Kidney (tissue), 14 donors: ENCODE measurements around the gene UGDH. TPM values are rescaled to one million over a fixed set of nuclear protein-coding genes. Genes with fewer than 3 reads are reported as not detected.

Experiments used
- DNase-seq, 5 donors: peaks; one replicate each; pipeline ENCODE4 v3.0.0-alpha.2; 2013 to 2020
- FAIRE-seq: peaks from 2 replicates; lab custom pipeline; 2012; peaks lifted over from hg19 to GRCh38; lab: Jason Lieb, UNC
- H3K27ac ChIP-seq, 2 donors: one replicate each; pipeline ENCODE4 v1.7.0; 2013; ENCODE audit warnings: low read depth in 2 of 2, low read length in 2 of 2, inconsistent platforms in 1 of 2
- H3K27me3 ChIP-seq: one replicate; pipeline ENCODE4 v1.7.1; 2013; ENCODE audit warnings: low read length, inconsistent platforms; ENCODE audit not compliant: control insufficient read depth, insufficient read depth
- H3K36me3 ChIP-seq, 3 donors: one replicate each; pipeline versions ENCODE4 v1.7.0 to v1.7.1; 2013; ENCODE audit warnings: low read length in 3 of 3, control low read depth in 1 of 3, inconsistent platforms in 1 of 3; ENCODE audit not compliant: insufficient read depth in 3 of 3, control insufficient read depth in 2 of 3
- H3K4me1 ChIP-seq, 3 donors: one replicate each; pipeline versions ENCODE4 v1.7.0 to v1.7.1; 2013; ENCODE audit warnings: low read length in 3 of 3, inconsistent platforms in 1 of 3, low read depth in 1 of 3; ENCODE audit not compliant: control insufficient read depth in 2 of 3, insufficient read depth in 2 of 3
- H3K4me3 ChIP-seq, 3 donors: one replicate each; pipeline versions ENCODE4 v1.7.0 to v1.8.1; 2013; ENCODE audit warnings: low read length in 3 of 3, control low read depth in 1 of 3, inconsistent platforms in 1 of 3
- H3K9ac ChIP-seq, 3 donors: one replicate each; pipeline versions ENCODE4 v1.7.0 to v1.7.1; 2013; ENCODE audit warnings: low read length in 3 of 3, control low read depth in 1 of 3, inconsistent platforms in 1 of 3
- H3K9me3 ChIP-seq, 3 donors: one replicate each; pipeline versions ENCODE4 v1.7.0 to v1.7.1; 2013; ENCODE audit warnings: low read length in 3 of 3, control low read depth in 1 of 3, inconsistent platforms in 1 of 3; ENCODE audit not compliant: control insufficient read depth in 2 of 3, insufficient read depth in 1 of 3
- CTCF ChIP-seq: IDR thresholded peaks from 3 replicates; pipeline ENCODE4 v1.5.1; 2012; ENCODE audit warnings: mild to moderate bottlenecking, moderate library complexity, borderline replicate concordance; ENCODE audit not compliant: insufficient read depth; ENCODE audit errors: extremely low read depth
- intact Hi-C: fragments of 100-400 bp; cut with DNase I; formaldehyde crosslinking; loops from one replicate; pipeline ENCODE4 v1.11.1; 2022
- polyA plus RNA-seq: library from polyadenylated mRNA; stranded (reverse); fragments of 350-450 nt; fragmentation: Illumina TruSeq; extraction: RNeasy Lipid Tissue Mini Kit (QIAGEN cat#74804); gene quantifications from one replicate; pipeline ENCODE4 v1.2.3, GENCODE V29; 2014; ENCODE audit warnings: low read depth, low replicate concordance; ENCODE audit not compliant: insufficient read depth
- total RNA-seq: library from RNA; stranded (reverse); fragmentation: NEBNext Ultra II Directional; extraction: Animal tissue kit (Norgen Biotek cat#: 25700); gene quantifications from one replicate; pipeline ENCODE4 v1.2.1, GENCODE V29; 2021
- donor health status: control.
- donor health status: control.
- donor health status: control.
- donor health status: control.
- donor health status: control.
- donor health status: DM: yes; HTN: yes; CAD: no.
- donor health status: Normal renal cell carcinoma (clear cell type).

Gene UGDH
- total and polyA plus RNA-seq, 2 donors from 2014 or later: 28.2 to 79.4 TPM

GRCh38 chr4:39490322-39490721 lies 36.9 kb downstream of the UGDH start:
- FAIRE-seq (no peak), DNase-seq (no peak)
- Histone ChIP-seq H3K27ac (no peak overlapping the region), H3K9me3 (no peaks in the 10 kb centered on the region), H3K27me3 (no peaks in the 10 kb centered on the region), H3K36me3 (no peaks in the 10 kb centered on the region), H3K4me3 (no peak overlapping the region), H3K9ac (no peak overlapping the region), H3K4me1 (no peaks in the 10 kb centered on the region)
- TF ChIP-seq CTCF: no peak
- intact Hi-C loops: no loop called here

DNA sequence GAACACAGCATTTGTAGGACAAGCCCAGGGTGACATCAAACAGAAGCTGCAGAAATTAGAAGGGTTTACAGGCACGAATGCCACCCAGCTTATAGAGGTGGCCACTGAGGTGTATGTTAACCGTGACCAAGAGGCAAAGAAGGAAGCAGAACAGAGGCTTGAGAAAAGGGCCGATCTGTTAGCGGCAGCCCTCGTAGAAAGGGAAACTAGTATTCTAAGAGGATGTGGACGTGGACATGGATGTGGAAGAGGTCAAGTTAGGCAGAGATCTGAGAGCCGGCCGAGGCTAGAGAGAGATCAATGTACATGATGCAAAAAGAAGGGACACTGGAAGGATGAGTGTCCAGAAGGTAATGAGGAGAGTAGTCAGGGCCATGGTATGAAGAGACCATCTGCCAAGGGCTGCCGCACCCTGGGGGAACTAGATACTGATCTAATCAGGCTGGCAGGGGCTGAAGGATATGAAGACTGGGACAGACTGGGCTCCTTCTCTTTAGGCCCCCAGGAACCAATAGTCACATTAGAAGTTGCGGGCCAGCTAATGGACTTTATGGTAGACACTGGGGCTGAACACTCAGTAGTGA lies 40.9 kb downstream of the UGDH start:
- intact Hi-C loops: no loop called here
- no peaks in the 10 kb centered on the region for H3K36me3 ChIP-seq
- DNase-seq: no peak
- H3K4me3 ChIP-seq: no peak overlapping the region
- H3K4me1 ChIP-seq: no peaks in the 10 kb centered on the region
- H3K27me3 ChIP-seq: no peaks in the 10 kb centered on the region
- TF ChIP-seq CTCF: no peak
- no peak overlapping the region for H3K9ac ChIP-seq
- FAIRE-seq: no peak
- no peaks in the 10 kb centered on the region for H3K9me3 ChIP-seq
- H3K27ac ChIP-seq: no peak overlapping the region

GRCh38 chr4:39484582-39485272 lies 42.5 kb downstream of the UGDH start:
- no peak for FAIRE-seq
- Histone ChIP-seq H3K4me3 (no peak overlapping the region), H3K36me3 (no peaks in the 10 kb centered on the region), H3K4me1 (no peaks in the 10 kb centered on the region), H3K27me3 (no peaks in the 10 kb centered on the region), H3K9me3 (no peaks in the 10 kb centered on the region), H3K27ac (no peak overlapping the region), H3K9ac (no peak overlapping the region)
- intact Hi-C loops: no loop called here
- no peak for DNase-seq
- no peak for TF ChIP-seq CTCF
